ENCODE measurements around the gene STAT3.

The STAT3 gene

GRCh38 chr17:42289611-42290181 lies 98.5 kb downstream of the STAT3 start:
- DNase-seq = peak; percentile 75

- peak; percentile 64 for DNase-seq
These were observed 99.2 kb downstream of the STAT3 start for GRCh38 chr17:42288803-42289610.

DNA sequence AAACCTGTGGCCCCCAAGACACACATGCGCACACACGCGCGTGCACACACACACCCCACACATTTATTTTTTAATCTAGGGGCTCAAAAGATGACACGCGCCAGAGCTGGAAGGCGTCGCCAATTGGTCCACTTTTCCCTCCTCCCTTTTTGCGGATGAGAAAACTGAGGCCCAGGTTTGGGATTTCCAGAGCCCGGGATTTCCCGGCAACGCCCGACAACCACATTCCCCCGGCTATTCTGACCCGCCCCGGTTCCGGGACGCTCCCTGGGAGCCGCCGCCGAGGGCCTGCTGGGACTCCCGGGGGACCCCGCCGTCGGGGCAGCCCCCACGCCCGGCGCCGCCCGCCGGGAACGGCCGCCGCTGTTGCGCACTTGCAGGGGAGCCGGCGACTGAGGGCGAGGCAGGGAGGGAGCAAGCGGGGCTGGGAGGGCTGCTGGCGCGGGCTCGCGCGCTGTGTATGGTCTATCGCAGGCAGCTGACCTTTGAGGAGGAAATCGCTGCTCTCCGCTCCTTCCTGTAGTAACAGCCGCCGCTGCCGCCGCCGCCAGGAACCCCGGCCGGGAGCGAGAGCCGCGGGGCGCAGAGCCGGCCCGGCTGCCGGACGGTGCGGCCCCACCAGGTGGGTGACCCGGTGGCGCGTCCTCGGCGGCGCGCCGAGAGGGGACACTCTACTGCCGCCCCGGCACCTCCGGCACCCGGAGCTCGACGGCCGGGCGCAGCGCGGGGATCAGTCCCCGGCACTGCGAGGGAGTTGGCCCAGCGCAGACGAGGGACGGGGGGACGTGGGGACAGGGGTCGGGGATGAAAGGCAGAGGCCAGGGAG lies 100.1 kb downstream of the STAT3 start, which contains the start of gene STAT5A:
STAT5A (plus strand) TSS at position 522 of the 826 bp plus-strand sequence. CDS start 914 bp downstream, outside the sequence.
- DNase-seq = peak; percentile 79

GRCh38 chr17:42287305-42287976 lies 100.8 kb downstream of the STAT3 start:
- DNase-seq = peak; percentile 51

- peak; percentile 18 for DNase-seq
These were observed 101.6 kb downstream of the STAT3 start for GRCh38 chr17:42286411-42287221.

DNA sequence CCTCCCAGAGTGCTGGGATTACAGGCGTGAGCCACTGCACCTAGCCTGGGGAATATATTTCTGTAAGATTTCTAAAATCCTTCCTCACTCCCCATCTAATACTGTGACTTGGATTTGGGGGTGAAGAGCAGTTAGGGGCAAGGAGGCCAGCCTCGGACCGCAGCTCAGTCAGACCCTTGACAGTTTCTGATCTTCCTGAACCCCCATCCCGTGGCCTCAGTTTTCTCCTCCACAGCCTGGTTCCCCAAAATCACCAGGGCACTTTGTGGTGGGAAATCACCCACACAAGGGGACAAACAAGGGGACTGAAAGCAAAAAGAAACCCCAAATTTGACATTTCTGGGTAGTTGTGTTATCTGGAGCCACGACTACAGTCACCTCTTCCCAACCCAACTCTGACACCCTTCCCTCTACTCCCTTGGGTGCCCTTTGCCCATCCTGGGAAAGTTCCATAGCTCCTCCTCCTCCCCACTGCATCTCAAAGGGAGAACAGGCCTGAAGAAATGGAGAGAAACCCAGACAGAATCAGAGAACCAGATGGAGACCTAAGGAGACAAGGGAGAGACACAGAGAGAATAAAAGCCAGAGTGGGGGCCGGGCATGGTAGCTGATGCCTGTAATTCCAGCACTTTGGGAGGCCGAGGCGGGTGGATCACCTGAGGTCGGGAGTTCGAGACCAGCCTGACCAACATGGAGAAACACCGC lies 102.7 kb downstream of the STAT3 start:
- peak; percentile 9 for DNase-seq

- DNase-seq = no peak
These were observed 103.7 kb downstream of the STAT3 start for GRCh38 chr17:42284566-42284965.

DNA sequence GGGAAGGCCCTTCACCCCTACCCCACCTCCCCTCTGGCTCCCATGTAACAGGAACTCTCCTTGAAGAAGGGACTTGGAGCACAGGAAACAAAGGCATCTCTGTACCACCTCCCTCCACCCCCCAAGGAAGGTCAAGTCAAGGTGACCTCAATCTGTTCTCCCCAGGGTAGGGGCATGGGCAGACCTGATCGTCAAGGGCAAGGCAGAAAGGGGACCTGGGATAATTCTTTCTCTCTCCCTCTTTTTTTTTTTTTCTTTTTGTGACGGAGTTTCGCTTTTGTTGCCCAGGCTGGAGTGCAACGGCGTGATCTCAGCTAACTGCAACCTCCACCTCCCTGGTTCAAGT lies 104.2 kb downstream of the STAT3 start:
- DNase-seq = no peak

DNA sequence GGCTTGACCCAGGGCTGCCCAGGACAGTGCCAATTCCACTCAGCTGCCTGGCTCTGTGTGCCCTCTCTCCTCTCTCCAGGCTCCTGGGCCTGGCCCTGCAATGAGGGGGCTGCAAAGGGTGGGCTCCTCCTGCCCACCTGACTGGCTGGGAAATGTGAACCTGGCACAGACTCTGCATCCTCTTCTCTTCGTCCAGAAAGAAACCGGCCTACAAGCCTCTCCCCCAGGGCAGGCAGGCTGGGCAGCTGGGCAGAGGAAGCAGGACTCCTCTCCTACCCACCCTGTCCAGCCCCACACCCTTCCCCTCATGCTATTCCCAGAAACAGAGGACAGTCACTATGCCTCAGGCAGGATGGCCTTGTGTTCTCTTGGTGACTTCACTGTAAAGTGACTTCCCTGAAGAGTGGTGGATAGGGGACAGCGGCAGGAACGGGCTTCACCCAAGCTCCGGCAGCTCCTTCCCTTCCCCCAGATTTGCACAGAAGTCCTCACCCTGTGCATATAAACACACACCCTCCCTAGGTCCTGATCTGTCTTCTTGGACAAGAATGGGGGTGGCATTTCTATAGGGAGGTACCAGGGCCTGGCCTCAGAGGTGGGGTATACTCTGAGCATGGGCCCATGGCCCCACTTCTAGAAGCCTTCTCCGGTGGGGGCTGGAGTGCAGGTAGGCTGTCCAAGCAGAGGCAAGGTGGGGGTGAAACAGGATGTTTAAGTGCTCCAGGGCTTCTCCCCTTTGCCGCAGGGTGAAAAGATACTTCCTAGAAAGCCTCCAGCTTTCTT lies 104.8 kb downstream of the STAT3 start:
- no peak for DNase-seq

- DNase-seq = no peak
These were observed 105.7 kb downstream of the STAT3 start for GRCh38 chr17:42282478-42283080.

DNA sequence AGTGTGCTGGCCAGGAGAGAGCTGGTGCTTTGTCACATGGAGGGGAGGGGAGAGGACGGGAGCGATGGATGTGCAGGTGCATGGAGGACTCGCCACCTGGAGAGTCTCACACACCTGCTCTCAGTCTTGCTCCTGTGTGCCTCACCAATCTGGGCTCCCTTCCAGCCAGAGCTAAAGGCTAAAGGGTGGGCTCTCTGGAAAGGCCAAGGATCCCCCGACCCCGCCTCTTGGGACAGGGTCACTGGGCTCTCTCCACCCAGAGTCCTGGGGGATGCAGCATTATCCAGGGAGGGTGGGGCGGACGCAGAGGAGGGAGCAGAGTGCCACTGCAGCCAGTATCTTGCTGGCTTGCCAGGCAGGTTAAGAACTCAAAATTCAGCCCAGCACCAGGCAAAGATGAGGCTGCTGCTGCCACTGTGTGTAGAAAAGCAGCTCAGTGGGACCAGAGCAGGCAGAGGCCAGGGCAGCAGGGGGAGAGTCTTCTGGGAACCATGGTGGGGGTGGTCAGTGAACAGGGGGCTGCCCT lies 106.6 kb downstream of the STAT3 start:
- DNase-seq = no peak

- DNase-seq = no peak
These were observed 108.2 kb downstream of the STAT3 start for GRCh38 chr17:42279776-42280630.

DNA sequence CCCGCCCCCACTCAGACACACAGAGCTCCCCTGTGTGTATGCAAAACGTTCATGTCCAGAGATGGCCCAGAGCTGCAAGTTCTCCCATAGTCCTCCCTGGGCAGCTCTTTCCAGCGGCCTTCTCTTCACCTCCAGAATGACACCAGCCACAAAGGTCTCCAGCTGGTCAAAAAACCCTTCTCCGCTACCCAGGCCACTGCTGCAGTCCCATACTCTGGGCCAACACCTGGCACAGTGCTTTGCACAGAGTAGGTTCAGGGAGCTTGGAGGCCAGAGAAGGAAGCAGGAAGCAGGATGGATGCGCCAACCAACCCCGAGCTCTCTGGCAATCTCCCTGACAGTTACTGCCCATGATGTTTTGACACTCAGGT lies 110.9 kb downstream of the STAT3 start:
- DNase-seq = no peak

DNA sequence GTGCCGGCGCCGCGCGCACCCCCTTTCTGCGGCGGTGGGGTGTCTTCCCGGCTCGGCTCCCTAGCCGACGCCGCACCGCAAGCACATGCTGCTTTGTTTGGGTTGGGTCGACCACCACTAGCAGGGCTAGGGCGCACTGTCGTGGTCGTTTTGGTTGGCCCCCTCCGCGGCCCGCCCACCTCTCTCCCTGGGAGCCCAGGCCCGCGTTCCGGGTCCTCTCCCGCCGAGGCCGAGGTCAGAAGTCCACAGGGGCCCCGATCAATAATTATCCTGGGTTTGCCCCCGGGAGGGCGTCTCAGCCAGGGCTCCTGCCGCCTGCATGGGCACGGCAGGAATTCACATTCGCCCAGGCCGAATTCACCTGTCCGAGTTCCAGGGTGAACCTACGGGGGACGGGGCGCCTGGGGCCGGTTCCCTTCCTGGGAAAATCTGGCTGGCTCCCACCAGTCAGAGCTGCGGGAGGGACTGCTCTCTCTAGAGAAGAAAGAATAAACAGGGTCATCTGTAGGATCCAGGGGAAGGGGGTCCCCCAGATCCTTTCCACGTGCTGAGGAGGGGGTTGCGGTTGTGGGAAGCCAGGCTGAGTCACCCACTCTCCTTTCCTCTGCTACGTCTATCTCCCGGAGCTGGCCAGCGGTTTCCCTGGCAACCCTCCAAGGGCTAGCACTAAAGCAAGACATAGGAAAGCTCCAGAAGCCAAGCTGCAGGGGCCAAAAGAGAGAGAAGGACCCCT lies 111.5 kb downstream of the STAT3 start:
- no peak for DNase-seq

DNA sequence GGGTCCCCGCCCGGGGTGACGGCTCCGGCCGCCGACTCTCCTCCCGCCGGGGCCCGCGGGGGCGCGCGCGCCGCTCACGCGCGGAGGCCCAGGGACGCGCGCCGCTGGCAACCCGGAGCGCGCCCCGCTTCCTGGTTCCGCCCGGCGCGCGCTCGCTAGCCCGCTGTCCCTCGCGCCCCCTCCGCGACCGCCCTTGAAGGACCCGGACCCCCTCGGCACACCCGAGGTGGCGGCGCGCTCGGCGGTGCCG lies 112.0 kb downstream of the STAT3 start, which contains the start of gene STAT5B:
STAT5B (minus strand) TSS at position 33 of the 250 bp plus-strand sequence. CDS start 44,264 bp downstream, outside the sequence.
- peak; percentile 69 for DNase-seq

DNA sequence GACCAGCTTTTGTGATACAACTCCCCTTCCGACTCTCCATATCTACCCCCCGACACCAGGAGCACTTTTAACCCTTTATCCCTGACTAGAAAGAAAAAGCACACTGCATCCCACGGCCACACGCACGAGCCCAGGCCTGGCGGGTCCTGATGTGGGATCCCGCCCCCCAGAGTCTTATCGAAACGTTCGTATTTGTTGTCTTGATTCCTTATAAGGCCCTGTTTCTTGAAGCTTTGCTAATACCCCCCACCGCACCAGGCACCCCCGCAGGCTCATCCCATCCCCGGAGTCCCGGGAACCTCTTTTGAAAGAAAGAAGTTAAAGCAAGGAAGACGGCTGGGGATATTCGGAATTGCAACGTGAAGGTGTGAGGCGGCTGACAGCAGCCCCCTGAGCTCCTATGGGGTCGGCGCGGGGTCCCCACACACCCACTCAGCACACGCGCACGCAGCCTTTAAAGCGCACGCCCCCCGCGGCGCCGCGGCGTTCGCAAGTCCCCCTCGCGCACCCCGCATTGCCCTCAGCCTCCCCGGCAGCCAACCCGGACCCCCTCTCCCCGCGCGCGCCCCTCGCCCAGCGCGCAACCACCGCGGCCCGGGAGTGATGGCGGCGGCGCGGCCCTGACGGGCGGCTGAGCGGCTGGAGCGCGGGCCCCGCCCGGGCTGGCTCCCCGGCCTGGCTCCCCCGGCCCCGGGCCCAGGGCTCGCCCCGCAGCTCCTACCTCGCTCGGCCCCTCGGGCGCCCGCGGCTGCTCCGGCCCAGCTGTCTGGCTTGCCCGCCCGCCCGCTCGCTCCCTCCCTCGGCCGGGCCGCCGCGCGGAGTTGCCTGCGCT lies 112.5 kb downstream of the STAT3 start:
- DNase-seq = peak; percentile 65

DNA sequence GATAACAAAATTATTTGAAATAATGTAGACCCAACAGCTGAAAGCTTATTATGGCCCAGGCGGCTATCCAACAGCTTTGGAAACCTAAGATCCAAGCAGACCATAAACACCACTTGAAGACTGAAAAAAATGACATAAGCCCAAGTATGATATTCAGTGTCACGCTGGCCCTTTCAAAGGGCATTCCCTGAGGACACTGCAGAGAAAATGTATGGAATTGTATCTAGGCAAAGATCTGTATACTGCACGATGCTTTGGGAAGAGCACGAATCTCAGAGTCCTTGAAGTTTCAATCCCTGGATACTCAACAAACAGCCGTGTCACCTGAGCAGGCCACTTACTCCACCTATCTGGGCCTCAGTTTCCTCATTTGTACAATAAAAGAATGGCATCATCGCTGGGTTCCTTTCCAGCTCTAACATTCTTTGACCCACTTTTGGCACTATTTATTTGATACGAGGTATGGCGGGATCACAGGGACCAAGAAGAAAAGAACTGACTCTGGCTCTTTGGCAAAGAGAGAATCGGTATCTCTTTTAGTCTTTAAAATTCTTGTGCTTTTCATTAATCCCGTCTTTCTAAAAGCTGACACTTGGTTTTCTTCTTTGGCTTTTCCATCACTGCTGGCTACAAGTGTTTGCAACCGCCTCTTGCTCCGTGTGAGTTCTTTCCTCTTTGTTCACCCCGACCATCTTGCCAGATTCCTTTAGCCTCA lies 113.3 kb downstream of the STAT3 start:
- no peak for DNase-seq
